ENCODE data around the gene SNX8.

Gene SNX8

DNA sequence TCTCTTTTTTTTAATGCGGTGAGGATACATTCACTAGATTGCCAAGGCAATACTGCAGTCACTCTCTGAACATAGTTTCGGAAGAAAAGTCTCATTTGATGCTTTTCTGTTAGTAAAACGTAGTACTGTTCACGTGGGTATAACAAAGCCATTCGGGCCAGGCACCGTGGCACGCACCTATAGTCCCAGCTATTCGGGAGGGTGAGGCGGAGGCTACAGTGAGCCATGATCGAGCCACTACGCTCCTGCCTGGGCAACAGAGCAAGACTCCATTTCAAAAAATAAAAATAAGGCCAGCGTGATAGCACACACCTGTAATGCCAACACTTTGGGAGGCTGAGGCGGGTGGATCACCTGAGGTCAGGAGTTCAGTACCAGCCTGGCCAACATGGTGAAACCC lies 24.6 kb downstream of the SNX8 start:
- no peak for DNase-seq (ENCODE audit: low read depth)
- TF ChIP-seq, protein P1, sequence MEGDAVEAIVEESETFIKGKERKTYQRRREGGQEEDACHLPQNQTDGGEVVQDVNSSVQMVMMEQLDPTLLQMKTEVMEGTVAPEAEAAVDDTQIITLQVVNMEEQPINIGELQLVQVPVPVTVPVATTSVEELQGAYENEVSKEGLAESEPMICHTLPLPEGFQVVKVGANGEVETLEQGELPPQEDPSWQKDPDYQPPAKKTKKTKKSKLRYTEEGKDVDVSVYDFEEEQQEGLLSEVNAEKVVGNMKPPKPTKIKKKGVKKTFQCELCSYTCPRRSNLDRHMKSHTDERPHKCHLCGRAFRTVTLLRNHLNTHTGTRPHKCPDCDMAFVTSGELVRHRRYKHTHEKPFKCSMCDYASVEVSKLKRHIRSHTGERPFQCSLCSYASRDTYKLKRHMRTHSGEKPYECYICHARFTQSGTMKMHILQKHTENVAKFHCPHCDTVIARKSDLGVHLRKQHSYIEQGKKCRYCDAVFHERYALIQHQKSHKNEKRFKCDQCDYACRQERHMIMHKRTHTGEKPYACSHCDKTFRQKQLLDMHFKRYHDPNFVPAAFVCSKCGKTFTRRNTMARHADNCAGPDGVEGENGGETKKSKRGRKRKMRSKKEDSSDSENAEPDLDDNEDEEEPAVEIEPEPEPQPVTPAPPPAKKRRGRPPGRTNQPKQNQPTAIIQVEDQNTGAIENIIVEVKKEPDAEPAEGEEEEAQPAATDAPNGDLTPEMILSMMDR (IDR thresholded peaks at IDR 0.05; ENCODE audit: control insufficient read depth, insufficient read depth, low read depth, low read length, missing control alignments): no peak
- no peak overlapping the region for H3K4me3 ChIP-seq (ENCODE audit: control insufficient read depth, low read depth, low read length)

DNA sequence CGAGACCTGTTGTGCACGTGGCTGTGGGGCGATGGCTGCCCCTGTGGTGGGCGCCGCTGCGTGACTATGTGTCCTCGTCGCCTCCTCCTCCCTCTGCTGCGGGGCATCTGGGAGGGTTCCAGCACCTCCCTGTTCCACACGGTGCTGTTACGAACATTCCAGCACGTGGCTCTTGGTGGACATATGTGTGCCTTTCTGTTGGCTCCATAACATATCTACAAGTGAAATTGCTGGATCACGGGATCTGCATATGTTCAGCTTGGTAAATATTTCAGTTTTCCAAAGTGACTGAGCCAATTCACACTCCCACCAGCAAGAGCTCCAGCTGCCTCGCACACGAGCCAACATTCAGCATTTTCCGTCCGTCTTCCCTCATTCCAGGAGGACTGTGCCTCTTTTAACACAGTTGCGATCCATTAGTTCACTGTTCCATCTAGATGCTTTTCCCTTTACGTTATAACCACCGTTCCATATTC lies 25.1 kb downstream of the SNX8 start:
- TF ChIP-seq, protein P1 (IDR thresholded peaks at IDR 0.05; ENCODE audit: control insufficient read depth, insufficient read depth, low read depth, low read length, missing control alignments): no peak
- DNase-seq (ENCODE audit: low read depth): no peak
- H3K4me3 ChIP-seq (ENCODE audit: control insufficient read depth, low read depth, low read length): no peak overlapping the region

DNA sequence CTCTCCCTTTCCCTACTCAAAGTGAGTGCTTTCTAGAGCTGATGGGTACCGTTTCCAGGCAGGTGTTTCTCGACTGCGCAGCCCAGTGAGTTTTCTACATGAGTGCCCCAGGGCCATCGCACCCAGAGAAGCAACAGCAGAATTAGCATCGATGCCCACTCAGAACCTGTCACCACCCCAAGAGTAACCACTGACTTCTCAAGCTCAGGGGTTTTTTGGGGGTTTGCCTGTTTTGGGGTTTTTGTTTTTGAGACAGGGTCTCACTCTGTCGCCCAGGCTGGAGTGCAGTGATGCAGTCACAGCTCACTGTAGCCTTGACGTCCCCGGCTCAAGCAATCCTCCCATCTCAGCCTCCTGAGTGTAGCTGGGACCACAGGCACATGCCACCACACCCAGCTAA lies 25.7 kb downstream of the SNX8 start:
- DNase-seq (ENCODE audit: low read depth): no peak
- H3K4me3 ChIP-seq (ENCODE audit: control insufficient read depth, low read depth, low read length): no peak overlapping the region
- TF ChIP-seq, protein P1 (IDR thresholded peaks at IDR 0.05; ENCODE audit: control insufficient read depth, insufficient read depth, low read depth, low read length, missing control alignments): no peak

DNA sequence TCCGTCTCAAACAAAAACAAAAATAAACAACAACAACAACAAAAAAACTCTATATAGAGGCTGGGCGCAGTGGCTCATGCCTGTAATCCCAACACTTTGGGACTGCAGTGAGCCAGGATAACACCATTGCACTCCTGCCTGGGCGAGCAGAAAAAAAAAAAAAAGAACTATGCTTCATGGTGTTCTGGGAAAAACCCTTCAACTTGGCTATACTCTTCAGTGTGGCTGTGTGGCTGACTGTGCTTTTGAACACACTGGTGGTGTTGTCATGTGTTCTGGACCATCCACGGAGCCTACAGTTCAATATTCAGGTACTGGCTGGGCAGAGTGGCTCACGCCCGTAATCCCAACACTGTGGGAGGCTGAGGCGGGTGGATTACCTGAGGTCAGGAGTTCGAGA lies 26.5 kb downstream of the SNX8 start:
- no peak overlapping the region for H3K4me3 ChIP-seq (ENCODE audit: control insufficient read depth, low read depth, low read length)
- no peak for DNase-seq (ENCODE audit: low read depth)
- TF ChIP-seq, protein P1 (IDR thresholded peaks at IDR 0.05; ENCODE audit: control insufficient read depth, insufficient read depth, low read depth, low read length, missing control alignments): no peak

DNA sequence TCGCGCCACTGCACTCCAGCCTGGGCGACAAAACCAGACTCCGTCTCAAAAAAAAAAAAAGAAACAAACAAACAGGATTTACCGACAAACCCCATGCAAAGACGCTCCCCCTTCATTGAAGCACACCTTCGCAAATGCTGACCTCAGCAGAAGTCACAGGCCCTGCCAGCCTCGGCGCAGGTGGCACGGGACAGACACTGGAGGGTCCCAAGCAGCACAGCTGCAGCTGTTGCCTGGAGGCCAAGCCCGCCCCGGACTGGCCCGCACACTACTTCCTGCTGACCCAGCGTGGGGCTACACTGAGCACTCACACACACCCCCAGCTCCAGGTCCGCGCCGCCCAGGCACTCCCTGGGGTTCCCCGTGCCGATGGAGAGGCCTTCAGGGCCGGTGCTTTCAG lies 31.2 kb downstream of the SNX8 start:
- H3K4me3 ChIP-seq (ENCODE audit: control insufficient read depth, low read depth, low read length): no peak overlapping the region
- TF ChIP-seq, protein P1 (IDR thresholded peaks at IDR 0.05; ENCODE audit: control insufficient read depth, insufficient read depth, low read depth, low read length, missing control alignments): no peak

DNA sequence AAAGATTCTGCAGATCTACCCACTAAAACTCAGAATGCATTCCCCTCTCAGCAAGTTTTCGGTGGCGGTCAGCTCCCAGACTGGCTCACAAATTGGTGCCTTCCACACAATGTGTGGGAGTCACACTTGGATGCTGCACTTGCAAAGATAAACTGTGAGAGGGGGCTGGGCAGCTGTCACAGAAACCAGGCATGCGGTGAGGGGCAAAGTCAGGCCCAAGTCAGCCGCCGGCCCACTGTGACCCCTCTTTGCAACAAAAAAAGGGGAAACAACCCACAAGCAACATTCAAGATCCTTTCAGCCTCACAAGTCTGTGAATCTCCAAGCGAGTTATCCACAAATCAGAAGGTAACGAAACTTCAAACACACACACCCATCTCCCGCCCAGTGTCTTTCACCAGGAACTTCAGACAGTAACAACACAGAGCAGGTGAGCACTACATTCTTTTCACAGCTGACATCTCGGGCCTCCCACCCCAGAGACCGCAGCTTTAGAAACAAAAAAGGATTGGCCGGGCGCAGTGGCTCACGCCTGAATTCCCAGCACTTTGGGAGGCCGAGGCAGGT lies 32.0 kb downstream of the SNX8 start:
- TF ChIP-seq, protein P1 (IDR thresholded peaks at IDR 0.05; ENCODE audit: control insufficient read depth, insufficient read depth, low read depth, low read length, missing control alignments): no peak
- no peak overlapping the region for H3K4me3 ChIP-seq (ENCODE audit: control insufficient read depth, low read depth, low read length)
- no peak for DNase-seq (ENCODE audit: low read depth)

More for the DNA sequence above, 31.2 kb downstream of the SNX8 start:
- DNase-seq (ENCODE audit: low read depth): no peak
